Stomach (tissue), 4 donors: Measurements from ENCODE around the gene VPS45.

Experiments used
- EP300 ChIP-seq: sonication (generic); formaldehyde crosslinking; IDR thresholded peaks from one replicate; pipeline ENCODE4 v1.6.1; 2017; ENCODE audit warnings: antibody characterized with exemption
- POLR2A ChIP-seq, 4 donors: fragments of 450-650 bp; IDR thresholded peaks; one replicate each; pipeline ENCODE4 v1.6.1; 2016; ENCODE audit warnings: antibody characterized with exemption in 4 of 4, control low read depth in 2 of 4, mild to moderate bottlenecking in 1 of 4, moderate library complexity in 1 of 4
- POLR2AphosphoS5 ChIP-seq, 3 donors: sonication (generic); formaldehyde crosslinking; IDR thresholded peaks; one replicate each; pipeline ENCODE4 v1.6.1; 2016; ENCODE audit warnings: antibody characterized with exemption in 3 of 3

GRCh38 chr1:150146849-150147542, 79.4 kb downstream of the VPS45 start:
- TF ChIP-seq EP300: no peak
- no peak for TF ChIP-seq POLR2AphosphoS5 (IDR thresholded peaks at IDR 0.05)
- TF ChIP-seq POLR2A (IDR thresholded peaks at IDR 0.05): no peak
